ENCODE data around the gene SWSAP1.

DNA sequence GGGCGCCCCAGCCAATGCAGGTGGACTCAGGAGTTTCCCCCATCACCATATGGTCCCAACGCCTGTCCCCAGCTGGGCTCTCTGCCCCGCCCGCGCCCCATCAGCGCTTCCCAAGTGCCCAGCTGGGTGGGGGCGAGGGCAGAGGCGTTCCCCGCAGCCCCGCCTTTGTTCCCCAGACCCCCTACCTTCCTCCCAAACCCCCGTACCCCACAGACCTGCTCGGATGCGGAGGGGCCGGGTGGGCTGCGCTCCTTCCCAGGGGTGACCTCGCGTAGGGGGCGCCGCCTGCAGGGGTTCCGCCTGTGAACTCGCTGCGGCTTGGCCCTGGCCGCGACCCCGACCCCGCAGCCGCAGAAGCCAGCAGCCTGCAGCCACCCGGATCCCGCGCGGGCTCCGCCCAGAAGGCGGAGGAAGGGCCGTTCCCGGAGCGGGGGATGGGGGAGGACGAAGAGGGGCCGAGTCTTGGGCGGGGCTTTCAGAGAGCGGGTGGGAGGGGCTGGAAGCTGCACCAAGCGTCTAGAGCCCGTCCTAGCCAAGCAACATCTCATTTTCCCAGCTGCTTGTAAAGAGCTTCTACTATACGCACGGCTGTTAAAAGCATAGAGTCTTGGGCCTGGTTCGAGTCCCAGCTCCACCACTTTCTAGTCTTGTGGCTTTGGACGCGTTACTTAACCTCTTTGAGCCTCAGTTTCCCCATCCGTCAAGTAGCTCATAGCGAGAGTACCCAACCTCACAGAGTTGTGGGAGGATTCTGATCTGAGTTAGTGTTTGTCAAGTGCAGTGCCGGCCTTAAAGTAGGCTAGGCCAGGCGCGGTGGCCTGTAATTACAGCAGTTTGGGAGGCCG is 35.0 kb upstream of the SWSAP1 start, which contains the start of gene RAB3D:
- TF ChIP-seq, protein P1, sequence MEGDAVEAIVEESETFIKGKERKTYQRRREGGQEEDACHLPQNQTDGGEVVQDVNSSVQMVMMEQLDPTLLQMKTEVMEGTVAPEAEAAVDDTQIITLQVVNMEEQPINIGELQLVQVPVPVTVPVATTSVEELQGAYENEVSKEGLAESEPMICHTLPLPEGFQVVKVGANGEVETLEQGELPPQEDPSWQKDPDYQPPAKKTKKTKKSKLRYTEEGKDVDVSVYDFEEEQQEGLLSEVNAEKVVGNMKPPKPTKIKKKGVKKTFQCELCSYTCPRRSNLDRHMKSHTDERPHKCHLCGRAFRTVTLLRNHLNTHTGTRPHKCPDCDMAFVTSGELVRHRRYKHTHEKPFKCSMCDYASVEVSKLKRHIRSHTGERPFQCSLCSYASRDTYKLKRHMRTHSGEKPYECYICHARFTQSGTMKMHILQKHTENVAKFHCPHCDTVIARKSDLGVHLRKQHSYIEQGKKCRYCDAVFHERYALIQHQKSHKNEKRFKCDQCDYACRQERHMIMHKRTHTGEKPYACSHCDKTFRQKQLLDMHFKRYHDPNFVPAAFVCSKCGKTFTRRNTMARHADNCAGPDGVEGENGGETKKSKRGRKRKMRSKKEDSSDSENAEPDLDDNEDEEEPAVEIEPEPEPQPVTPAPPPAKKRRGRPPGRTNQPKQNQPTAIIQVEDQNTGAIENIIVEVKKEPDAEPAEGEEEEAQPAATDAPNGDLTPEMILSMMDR (IDR thresholded peaks at IDR 0.05), result no peak
- no peak for TF ChIP-seq POLR2A (IDR thresholded peaks at IDR 0.05)
